ENCODE results near the gene WBP4. TPM values are rescaled to one million over a fixed set of nuclear protein-coding genes. Genes with fewer than 3 reads are reported as not detected.
"Not testable (repeated sequence)": the region's sequence is repeated elsewhere in the genome, so short reads cannot be mapped to it uniquely, and the experiment has no call there.

The WBP4 gene
- total RNA-seq, 1 donor from 2014 or later, result 13.5 TPM

- Histone ChIP-seq H3K4me1 (peaks cover 19% of the 10 kb centered on the region), H3K27me3 (no peaks in the 10 kb centered on the region), H3K4me3 (no peak overlapping the region), H3K36me3 (no peaks in the 10 kb centered on the region), H3K9me3 (no peaks in the 10 kb centered on the region), H3K27ac (no peak overlapping the region)
- TF ChIP-seq POLR2AphosphoS5 (IDR thresholded peaks at IDR 0.05; ENCODE audit: insufficient read depth in 1 of 2, low read depth in 1 of 2), result no peak
- intact Hi-C loops (cut with DNase I), result no loop called here
- DNase-seq (ENCODE audit: extremely low spot score in 2 of 2), result no peak
Observed at GRCh38 chr13:41032691-41033376, 28.5 kb upstream of the WBP4 start.

GRCh38 chr13:41034382-41034781 lies 26.9 kb upstream of the WBP4 start:
- Histone ChIP-seq H3K9me3 (no peaks in the 10 kb centered on the region), H3K27me3 (no peaks in the 10 kb centered on the region), H3K4me1 (peaks cover 19% of the 10 kb centered on the region), H3K36me3 (no peaks in the 10 kb centered on the region), H3K27ac (no peak overlapping the region), H3K4me3 (no peak overlapping the region)
- DNase-seq (ENCODE audit: extremely low spot score in 2 of 2), result no peak
- no peak for TF ChIP-seq POLR2AphosphoS5 (IDR thresholded peaks at IDR 0.05; ENCODE audit: insufficient read depth in 1 of 2, low read depth in 1 of 2)
- no peak for TF ChIP-seq CTCF (IDR thresholded peaks at IDR 0.05)
- TF ChIP-seq POLR2A (IDR thresholded peaks at IDR 0.05), result no peak
- intact Hi-C loops (cut with DNase I), result no loop called here

- Histone ChIP-seq H3K4me1 (peaks cover 19% of the 10 kb centered on the region), H3K27me3 (no peaks in the 10 kb centered on the region), H3K36me3 (no peaks in the 10 kb centered on the region), H3K4me3 (no peak overlapping the region), H3K27ac (no peak overlapping the region), H3K9me3 (no peaks in the 10 kb centered on the region)
- no peak for TF ChIP-seq POLR2AphosphoS5 (IDR thresholded peaks at IDR 0.05; ENCODE audit: insufficient read depth in 1 of 2, low read depth in 1 of 2)
- no peak for TF ChIP-seq CTCF (IDR thresholded peaks at IDR 0.05)
- no peak for TF ChIP-seq POLR2A (IDR thresholded peaks at IDR 0.05)
- no peak for DNase-seq (ENCODE audit: extremely low spot score in 2 of 2)
- intact Hi-C loops (cut with DNase I), result no loop called here
Observed at GRCh38 chr13:41034881-41035280, 26.4 kb upstream of the WBP4 start.

- H3K27me3 ChIP-seq; H3K36me3 ChIP-seq; DNase-seq (ENCODE audit: extremely low spot score in 2 of 2); H3K4me3 ChIP-seq; intact Hi-C loops (cut with DNase I); H3K9me3 ChIP-seq; H3K27ac ChIP-seq: not testable (repeated sequence)
- peaks cover 11% of the 10 kb centered on the region for H3K4me1 ChIP-seq
Observed at GRCh38 chr13:41036557-41036956, 24.8 kb upstream of the WBP4 start.

GRCh38 chr13:41039746-41040145 lies 21.6 kb upstream of the WBP4 start:
- no peaks in the 10 kb centered on the region for H3K36me3 ChIP-seq
- no peak for TF ChIP-seq POLR2AphosphoS5 (IDR thresholded peaks at IDR 0.05; ENCODE audit: insufficient read depth in 1 of 2, low read depth in 1 of 2)
- no peaks in the 10 kb centered on the region for H3K9me3 ChIP-seq
- H3K27me3 ChIP-seq, result no peaks in the 10 kb centered on the region
- H3K4me1 ChIP-seq, result no peaks in the 10 kb centered on the region
- intact Hi-C loops (cut with DNase I), result no loop called here
- no peak overlapping the region for H3K4me3 ChIP-seq
- DNase-seq (ENCODE audit: extremely low spot score in 2 of 2), result no peak
- no peak overlapping the region for H3K27ac ChIP-seq

GRCh38 chr13:41040584-41041334 lies 20.6 kb upstream of the WBP4 start:
- Histone ChIP-seq H3K9me3 (no peaks in the 10 kb centered on the region), H3K4me1 (no peaks in the 10 kb centered on the region), H3K36me3 (no peaks in the 10 kb centered on the region), H3K27ac (no peak overlapping the region), H3K27me3 (no peaks in the 10 kb centered on the region), H3K4me3 (no peak overlapping the region)
- TF ChIP-seq POLR2AphosphoS5 (IDR thresholded peaks at IDR 0.05; ENCODE audit: insufficient read depth in 1 of 2, low read depth in 1 of 2), result no peak
- no peak for TF ChIP-seq CTCF (IDR thresholded peaks at IDR 0.05)
- TF ChIP-seq POLR2A (IDR thresholded peaks at IDR 0.05), result no peak
- intact Hi-C loops (cut with DNase I), result no loop called here
- no peak for DNase-seq (ENCODE audit: extremely low spot score in 2 of 2)

GRCh38 chr13:41042419-41042818 lies 18.9 kb upstream of the WBP4 start:
- H3K4me1 ChIP-seq; H3K4me3 ChIP-seq; DNase-seq (ENCODE audit: extremely low spot score in 2 of 2); intact Hi-C loops (cut with DNase I); H3K9me3 ChIP-seq; H3K27me3 ChIP-seq; H3K36me3 ChIP-seq; H3K27ac ChIP-seq: not testable (repeated sequence)
